Caki2 (cell line): Measurements from ENCODE around the gene GBF1. TPM values are rescaled to one million over a fixed set of nuclear protein-coding genes. Genes with fewer than 3 reads are reported as not detected.
A peak's percentile ranks its signal among the peaks of the same experiment; 100 is the strongest.
"Not testable (repeated sequence)": the region's sequence is repeated elsewhere in the genome, so short reads cannot be mapped to it uniquely, and the experiment has no call there.

ENCODE experiments used
- DNase-seq: peaks from one replicate; pipeline ENCODE4 v3.0.0-alpha.2; 2015; ENCODE audit warnings: low read depth
- in situ Hi-C: cut with HindIII; loops from 2 replicates; pipeline ENCODE4 v1.10.0; 2016; ENCODE audit warnings: low sequenced_read_pairs, low pct_unique_long_range_greater_than_20kb, mixed read lengths
- total RNA-seq: library from RNA; depleted of rRNA; stranded (reverse); fragments of >200 nt; shearing (Covaris generic); gene quantifications from 2 replicates; pipeline ENCODE4 v1.2.3, GENCODE V29; 2014; ENCODE audit warnings: low replicate concordance; rRNA removed

GBF1 gene, protein sequence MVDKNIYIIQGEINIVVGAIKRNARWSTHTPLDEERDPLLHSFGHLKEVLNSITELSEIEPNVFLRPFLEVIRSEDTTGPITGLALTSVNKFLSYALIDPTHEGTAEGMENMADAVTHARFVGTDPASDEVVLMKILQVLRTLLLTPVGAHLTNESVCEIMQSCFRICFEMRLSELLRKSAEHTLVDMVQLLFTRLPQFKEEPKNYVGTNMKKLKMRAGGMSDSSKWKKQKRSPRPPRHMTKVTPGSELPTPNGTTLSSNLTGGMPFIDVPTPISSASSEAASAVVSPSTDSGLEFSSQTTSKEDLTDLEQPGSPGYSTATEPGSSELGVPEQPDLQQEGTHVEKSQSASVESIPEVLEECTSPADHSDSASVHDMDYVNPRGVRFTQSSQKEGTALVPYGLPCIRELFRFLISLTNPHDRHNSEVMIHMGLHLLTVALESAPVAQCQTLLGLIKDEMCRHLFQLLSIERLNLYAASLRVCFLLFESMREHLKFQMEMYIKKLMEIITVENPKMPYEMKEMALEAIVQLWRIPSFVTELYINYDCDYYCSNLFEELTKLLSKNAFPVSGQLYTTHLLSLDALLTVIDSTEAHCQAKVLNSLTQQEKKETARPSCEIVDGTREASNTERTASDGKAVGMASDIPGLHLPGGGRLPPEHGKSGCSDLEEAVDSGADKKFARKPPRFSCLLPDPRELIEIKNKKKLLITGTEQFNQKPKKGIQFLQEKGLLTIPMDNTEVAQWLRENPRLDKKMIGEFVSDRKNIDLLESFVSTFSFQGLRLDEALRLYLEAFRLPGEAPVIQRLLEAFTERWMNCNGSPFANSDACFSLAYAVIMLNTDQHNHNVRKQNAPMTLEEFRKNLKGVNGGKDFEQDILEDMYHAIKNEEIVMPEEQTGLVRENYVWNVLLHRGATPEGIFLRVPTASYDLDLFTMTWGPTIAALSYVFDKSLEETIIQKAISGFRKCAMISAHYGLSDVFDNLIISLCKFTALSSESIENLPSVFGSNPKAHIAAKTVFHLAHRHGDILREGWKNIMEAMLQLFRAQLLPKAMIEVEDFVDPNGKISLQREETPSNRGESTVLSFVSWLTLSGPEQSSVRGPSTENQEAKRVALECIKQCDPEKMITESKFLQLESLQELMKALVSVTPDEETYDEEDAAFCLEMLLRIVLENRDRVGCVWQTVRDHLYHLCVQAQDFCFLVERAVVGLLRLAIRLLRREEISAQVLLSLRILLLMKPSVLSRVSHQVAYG (N-terminal part only)
- 14.2 and 14.8 TPM in 2 replicates for total RNA-seq

DNA sequence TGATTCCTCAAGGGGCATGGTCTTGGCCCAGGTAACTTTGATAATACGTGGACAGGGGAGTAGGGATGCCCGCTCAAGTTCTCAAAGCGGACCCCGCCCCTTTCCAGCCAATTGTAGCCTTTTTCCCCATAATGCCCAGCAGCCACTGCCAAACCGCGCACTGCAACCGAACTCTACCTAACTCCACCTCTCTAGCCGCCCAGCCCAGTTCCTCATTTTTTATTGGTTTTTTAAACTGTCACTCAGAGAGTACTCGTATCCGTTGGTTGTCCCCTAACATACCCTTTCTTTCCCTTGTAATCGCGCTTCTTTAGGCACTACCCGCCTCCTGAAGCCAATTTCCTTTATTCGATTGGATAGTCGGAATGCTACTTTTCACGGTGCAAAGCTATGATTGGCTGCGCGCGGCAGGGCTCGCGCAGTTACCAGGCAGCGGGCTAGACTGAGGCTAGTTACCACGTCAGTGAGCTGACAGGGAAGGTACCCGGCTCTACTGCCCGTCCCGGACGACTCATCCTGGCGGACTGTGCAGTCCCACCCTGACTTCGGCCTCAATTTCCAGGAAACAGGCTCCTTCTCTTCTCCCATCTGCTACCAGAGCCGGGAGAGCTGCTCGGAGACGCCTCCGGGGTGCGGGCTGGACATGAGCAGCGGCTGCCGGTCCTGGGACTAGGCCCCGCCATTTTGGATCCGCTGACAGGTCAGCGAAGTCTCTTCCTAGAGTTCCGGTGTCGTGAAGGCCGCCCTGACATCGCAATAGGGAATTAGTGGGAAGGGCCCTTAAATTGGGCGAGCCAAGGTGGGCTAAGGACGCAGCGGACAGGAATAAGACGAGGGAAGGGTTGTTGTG, at the start of gene GBF1:
Gene GBF1, plus strand, starts transcription at position 451 of the 850 bp plus-strand sequence. CDS start 13,407 bp downstream, outside the sequence.
- in situ Hi-C loops: no loop called here
- peak; percentile 100 for DNase-seq

DNA sequence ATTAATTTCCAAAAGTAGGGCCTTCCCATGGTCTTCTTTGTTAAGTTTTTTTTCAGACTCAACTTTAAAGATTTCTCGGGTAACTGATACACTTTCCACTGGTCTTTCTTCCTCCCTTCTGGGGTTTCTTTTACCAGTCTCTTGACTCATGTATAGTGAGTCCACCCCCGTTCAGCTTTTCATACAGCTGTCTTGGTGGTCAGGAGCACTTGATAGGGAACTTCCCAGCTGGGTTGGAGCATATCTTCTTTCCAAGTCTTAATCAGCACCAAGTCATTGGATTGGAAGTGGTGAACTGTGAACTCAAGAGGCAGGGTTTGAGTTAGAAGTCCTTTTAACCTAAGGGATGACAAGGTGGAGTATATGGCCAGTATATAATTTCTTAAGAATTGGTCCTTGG, 48.4 kb upstream of the GBF1 start:
- DNase-seq: no peak
- in situ Hi-C loops: no loop called here

DNA sequence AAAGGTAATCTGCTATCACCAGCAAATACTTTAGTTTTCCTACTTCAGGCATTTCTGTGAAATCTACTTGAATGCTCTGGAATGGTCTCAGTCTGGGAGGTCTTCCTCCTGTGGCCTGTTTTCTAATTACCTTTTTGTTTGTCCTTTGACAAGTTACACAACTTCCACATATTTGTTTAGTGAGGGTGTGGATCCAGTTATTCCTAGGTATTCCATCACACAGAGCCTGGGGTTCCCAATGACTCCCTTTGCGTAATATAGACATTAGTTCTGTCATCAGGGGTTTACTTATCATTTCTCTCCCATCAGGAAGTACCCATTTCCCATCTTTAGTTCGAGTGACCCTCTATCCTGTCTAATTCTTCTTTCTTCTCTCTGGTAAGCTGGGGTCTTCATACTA, 47.3 kb upstream of the GBF1 start:
- in situ Hi-C loops: no loop called here

DNA sequence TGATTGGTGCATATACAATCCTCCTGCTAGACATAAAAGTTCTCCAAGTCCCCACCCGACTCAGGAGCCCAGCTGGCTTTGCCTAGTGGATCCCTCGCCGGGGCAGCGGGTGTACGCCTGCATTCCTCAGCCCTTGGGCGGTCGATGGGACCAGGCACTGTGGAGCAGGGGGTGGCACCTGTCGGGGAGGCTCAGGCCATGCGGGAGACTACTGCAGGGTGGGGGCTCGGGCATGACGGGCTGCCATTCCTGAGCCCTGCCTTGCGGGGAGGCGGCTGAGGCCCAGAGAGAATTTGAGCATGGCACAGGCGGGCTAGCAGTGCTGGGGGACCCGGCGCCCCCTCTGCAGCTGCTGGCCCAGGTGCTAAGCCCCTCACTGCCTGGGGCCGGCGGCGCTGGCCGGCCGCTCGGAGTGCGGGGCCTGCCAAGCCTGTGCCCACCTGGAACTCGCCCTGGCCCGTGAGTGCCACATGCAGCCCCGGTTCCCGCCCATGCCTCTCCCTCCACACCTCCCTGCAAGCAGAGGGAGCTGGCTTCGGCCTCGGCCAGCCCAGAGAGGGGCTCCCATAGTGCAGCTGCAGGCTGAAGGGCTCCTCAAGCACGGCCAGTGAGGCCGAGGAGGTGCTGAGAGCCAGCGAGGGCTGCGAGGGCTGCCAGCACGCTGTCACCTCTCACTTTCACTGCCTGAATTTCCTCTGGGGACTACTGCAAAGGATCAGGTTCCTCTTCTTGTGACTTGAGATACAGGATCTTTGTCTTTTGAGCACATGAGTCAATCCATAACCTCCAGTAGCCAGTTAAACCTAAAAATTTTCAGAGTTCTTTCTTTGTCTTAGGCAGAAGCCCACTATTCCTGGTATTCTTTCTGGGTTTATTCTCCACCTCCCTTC, 44.3 kb upstream of the GBF1 start:
- in situ Hi-C loops: no loop called here
- no peak for DNase-seq

More for the DNA sequence above, 47.3 kb upstream of the GBF1 start:
- no peak for DNase-seq

DNA sequence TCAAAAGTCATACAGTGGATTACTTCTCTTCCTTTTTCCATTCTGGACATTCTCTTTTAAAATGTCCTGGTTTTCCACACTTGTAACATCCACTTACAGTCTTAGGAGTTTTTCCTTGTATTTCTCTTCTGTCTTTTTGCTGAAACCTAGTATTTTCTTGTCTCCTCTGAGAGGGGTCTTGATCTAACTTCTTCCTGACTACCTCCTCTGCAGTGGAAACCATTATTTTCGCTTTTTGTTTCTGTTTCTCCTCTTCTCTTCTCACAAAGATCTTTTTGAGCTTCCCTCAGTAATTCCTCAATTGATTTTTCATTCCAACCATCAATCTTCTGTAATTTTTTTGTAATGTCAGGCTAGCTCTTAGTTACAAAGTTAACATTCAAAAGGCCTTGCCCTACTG, 42.9 kb upstream of the GBF1 start:
- DNase-seq: no peak
- in situ Hi-C loops: no loop called here

DNA sequence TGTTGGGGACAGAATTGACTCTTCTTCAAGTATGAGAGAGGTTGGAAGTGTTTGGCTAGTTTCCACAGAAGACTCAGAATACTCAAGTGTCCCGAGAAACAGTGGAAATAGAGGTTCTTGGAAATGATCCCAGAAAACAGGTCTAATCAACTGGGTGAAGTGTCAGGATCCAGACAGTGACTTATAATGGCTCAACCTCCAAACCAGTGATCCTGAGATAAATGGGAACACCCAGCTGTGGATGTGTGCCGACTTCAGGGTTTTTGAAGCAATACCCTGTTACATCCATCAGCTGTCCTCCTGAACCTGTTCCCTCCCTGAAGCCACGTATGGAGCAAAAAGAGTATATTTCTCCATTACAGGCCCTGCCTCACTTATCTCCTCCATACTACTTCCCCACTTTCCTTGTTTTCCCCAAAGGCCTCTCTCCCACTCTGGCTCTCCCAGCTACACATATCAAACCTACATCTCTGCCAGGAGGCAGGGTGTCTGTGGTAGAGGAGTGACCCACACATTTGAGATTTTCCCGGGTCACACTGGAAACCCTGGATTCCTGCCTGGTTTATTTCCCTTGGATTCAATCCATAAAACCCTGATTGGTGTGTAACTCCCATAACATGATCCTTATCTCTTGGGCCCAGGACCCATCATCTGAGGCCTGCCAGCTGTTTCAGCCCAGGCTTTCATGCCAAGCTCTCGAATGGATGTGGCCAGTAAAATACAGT, 36.9 kb upstream of the GBF1 start:
- no peak for DNase-seq
- in situ Hi-C loops: no loop called here

DNA sequence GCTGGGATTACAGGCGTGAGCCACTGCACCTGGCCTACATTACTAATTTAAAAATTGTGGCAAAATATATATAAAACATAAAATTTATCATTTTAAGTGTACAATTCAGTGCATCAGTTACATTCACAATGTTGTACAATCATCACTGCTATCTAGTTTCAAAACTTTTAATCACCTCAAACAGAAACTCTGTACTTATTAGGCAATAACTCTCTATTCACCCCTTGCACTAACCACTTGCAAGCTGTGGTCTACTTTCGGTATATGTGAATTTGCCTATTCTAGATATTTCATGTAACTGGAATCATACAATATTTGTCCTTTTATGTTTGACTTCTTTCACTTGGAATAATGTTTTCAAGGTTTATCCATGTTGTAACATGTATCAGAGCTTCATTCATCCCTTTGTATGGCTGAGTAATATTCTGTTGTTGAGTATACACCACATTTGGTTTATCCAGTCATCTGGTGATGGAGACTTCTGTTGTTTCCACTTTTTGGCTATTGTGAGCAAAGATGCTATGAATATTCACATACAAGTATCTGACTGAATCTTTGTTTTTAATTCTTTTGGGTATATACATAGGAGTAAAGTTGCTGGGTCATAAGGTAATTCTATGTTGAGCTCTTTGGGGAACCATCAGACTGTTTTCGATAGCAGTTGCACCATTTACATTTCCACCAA, 33.6 kb upstream of the GBF1 start:
- in situ Hi-C loops: no loop called here
- no peak for DNase-seq

DNA sequence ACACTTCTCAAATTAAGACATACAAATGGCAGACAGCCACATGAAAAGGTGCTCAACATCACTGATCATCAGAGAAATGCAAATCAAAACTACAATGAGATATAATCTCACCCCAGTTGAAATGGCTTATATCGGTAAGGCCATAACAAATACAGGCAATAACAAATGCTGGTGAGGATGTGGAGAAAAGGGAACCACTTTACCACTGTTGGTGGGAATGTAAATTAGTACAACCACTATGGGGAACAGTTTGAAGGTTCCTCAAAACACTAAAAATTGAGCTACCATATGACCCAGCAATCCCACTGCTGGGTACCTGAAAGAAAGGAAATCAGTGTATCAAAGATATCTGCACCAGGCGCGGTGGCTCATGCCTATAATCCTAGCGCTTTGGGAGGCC, 31.7 kb upstream of the GBF1 start:
- in situ Hi-C loops, DNase-seq: not testable (repeated sequence)

DNA sequence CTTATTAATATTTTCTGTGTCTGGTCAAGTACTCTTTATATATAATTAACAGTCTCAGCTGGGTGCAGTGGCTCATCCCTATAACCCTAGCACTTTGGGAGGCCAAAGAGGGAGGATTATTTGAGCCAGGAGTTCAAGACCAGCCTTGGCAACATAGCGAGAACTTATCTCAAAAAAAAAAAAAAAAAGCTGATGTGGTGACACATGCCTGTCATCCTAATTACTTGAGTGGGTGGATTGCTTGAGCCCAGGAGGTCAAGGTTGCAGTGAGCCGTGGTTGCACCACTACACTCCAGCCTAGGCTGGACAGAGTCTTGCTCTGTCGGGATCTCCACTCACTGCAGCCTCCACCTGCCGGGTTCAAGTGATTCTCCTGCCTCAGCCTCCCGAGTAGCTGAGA, 26.0 kb upstream of the GBF1 start:
- DNase-seq: no peak
- in situ Hi-C loops: no loop called here

DNA sequence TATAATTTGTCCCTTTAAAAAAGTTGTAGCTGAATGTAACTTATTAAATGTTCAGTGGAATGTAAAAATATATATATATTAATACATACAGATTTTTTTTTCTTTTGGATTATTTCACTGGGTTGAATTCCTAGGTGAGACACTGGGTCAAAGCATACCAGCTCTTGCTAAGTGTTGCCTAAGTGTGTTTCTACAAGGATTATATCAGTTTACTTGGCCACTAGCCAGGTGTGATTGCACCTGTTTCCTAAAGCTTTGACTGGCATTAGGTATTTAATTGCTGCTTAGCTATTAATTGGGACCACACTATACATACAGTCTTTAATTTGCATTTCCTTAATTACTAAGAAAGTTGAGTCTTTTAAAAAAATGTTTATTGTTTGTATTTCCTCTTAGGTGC, 24.7 kb upstream of the GBF1 start:
- in situ Hi-C loops: loop anchor here (10.0 kb wide), 1 partner anchor 134 kb away; no protein-coding TSS in a partner anchor
- no peak for DNase-seq

DNA sequence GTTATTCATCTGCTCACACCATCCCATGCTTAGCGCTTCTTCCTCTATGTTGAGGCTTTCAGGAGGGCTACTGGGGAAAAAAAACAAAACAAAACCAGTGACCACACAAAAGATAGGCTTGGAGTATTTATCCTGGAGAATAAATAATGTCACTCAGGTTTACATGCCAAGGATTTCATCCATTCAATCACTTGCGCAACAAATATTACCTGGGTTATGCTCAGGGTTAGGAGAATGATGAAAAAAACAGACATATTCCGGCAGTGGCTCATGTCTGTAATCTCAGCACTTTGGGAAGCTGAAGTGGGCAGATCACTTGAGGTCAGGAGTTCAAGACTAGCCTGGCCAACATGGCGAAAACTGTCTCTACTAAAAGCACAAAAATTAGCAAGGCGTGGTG, 22.5 kb upstream of the GBF1 start:
- in situ Hi-C loops: loop anchor here (10.0 kb wide), 1 partner anchor 132 kb away; no protein-coding TSS in a partner anchor
- DNase-seq: no peak

DNA sequence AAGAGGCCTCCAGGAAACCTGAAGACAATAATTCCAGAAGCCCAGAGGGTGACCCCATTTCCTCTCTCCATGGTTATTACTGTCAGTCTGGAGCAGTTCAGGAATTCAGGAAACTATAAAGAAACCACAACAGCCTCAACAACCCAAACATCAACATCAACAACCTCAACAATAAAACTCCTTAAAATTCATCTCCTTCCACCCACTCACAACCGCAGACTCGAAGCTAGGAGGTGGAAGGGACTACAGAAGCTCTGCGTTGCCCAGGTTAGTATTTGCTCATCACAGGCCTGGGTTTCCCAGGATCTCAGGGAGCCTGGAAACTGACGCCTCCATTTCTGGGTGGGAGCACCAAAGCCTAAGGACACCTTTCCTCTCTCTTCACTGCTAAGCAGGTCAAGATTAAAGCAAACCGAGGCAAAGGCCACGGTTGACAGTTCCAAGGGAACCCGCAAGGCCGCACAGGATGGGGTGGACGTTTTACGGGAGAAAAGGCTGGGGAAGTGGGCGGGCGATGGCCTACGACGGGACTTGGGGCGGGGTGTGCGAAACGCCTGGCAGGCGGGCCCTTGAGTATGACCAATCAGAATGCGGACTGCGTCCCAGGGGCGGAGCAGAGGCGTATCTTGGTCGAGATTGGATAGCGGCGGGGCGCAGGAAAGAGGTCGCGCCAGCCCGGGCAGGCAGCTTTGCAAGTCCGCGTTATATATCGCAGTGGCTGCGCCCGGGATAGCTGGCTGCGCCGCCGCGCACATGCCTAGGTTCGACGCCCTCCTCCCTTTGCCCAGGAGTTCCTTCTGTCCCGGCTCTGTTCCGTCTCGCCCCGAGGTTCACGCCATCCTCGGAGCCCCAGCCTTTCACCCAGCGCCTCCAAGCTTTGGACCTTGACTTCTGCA, 19.4 kb upstream of the GBF1 start, which contains the start of gene ELOVL3:
Gene ELOVL3, plus strand, starts transcription at position 654 of the 896 bp plus-strand sequence. CDS start 250 bp downstream, outside the sequence.
- DNase-seq: peak; percentile 76
- in situ Hi-C loops: loop anchor here (10.0 kb wide), 1 partner anchor 129 kb away; no protein-coding TSS in a partner anchor

DNA sequence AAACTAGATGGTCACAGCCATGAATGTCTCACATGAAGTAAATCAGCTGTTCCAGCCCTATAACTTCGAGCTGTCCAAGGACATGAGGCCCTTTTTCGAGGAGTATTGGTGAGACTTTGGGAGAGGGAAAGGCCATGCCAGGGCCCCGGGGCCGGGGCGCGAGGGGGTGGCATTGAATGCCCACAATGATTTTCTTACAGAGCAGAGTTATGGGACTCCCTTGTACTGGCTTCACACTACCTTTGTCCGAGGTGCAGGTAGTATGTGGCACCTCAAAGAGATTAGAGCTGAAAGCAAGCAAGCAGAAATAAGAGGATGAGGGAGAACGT, 18.8 kb upstream of the GBF1 start:
- in situ Hi-C loops: loop anchor here (10.0 kb wide), 1 partner anchor 128 kb away; no protein-coding TSS in a partner anchor
- DNase-seq: no peak

DNA sequence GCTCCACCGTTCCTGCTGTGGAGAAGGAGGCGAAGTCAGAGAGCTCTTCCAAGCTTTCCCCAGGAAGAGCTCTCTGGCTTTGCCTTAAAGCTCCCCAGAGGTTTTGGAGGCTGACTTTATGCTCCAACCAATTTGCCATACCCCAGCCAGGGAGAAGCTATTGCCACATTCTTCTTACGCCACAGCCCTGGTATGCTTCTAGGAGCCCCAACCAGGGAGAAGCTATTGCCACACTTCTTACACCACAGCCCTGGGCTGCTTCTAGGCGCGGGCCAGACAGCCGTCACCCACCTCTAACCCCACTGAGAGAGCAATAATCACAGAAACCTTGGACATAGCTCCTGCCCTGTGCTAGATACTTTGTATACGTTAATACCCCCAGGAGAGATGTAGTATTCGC, 18.3 kb upstream of the GBF1 start:
- no peak for DNase-seq
- in situ Hi-C loops: loop anchor here (10.0 kb wide), 1 partner anchor 128 kb away; no protein-coding TSS in a partner anchor
